Neural cell (in vitro differentiated cells): ENCODE measurements around the gene THEM4.

Experiments
- EZH2 ChIP-seq: fragments of 200-600, 300-800 bp; shearing (Covaris generic), sonication (generic); IDR thresholded peaks from 2 replicates; pipeline ENCODE4 v1.6.1; 2014; ENCODE audit warnings: antibody characterized with exemption, low read length, borderline replicate concordance, mild to moderate bottlenecking; ENCODE audit not compliant: insufficient read depth, poor library complexity, severe bottlenecking
- POLR2AphosphoS5 ChIP-seq: IDR thresholded peaks from 2 replicates; pipeline ENCODE4 v1.6.1; 2012
- TF ChIP-seq, protein P1 (sequence below): fragments of 450-650 bp; IDR thresholded peaks from 2 replicates; pipeline ENCODE4 v1.5.1; 2014; ENCODE audit warnings: antibody characterized with exemption, mild to moderate bottlenecking, moderate library complexity; ENCODE audit not compliant: poor library complexity, severe bottlenecking

DNA sequence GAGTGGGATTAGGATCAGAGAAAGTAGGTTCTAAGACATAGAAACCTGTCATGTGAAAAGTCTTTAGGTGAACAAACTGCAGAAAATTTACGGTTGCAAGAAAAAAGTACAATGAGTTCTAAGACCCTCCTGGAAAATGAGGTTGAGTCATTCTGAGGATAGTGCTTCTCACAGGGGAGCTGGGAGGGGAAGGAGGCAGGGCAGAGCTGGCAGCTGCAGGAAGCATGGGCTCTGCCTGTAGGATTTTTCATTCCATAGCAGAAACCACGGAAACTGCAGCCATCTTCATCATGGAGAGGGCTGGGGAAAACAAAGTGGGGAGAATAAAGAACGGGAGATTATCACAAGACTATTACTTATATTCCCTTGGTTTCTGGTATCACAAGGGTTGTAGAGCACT, 25.8 kb upstream of the THEM4 start:
- TF ChIP-seq EZH2 = no peak
- no peak for TF ChIP-seq POLR2AphosphoS5
- TF ChIP-seq, protein P1, sequence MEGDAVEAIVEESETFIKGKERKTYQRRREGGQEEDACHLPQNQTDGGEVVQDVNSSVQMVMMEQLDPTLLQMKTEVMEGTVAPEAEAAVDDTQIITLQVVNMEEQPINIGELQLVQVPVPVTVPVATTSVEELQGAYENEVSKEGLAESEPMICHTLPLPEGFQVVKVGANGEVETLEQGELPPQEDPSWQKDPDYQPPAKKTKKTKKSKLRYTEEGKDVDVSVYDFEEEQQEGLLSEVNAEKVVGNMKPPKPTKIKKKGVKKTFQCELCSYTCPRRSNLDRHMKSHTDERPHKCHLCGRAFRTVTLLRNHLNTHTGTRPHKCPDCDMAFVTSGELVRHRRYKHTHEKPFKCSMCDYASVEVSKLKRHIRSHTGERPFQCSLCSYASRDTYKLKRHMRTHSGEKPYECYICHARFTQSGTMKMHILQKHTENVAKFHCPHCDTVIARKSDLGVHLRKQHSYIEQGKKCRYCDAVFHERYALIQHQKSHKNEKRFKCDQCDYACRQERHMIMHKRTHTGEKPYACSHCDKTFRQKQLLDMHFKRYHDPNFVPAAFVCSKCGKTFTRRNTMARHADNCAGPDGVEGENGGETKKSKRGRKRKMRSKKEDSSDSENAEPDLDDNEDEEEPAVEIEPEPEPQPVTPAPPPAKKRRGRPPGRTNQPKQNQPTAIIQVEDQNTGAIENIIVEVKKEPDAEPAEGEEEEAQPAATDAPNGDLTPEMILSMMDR = no peak
